BLaER1 treated with 17β-estradiol and CSF1 and Interleukin-3, amounts not matched to agents 10 nM and 100 nM (cell line): ENCODE data around the gene CEP250.

ENCODE experiments used
- H3K27ac ChIP-seq, 11 experiments: shearing (Covaris generic); formaldehyde crosslinking; 2 replicates each; pipeline ENCODE4 v1.8.1; 2022
- H3K27me3 ChIP-seq, 11 experiments: shearing (Covaris generic); formaldehyde crosslinking; 2 replicates each; pipeline ENCODE4 v1.8.1; 2022
- H3K36me3 ChIP-seq, 11 experiments: shearing (Covaris generic); formaldehyde crosslinking; 2 replicates each; pipeline ENCODE4 v1.8.1; 2022
- H3K4me1 ChIP-seq, 10 experiments: shearing (Covaris generic); formaldehyde crosslinking; 2 replicates each; pipeline ENCODE4 v1.8.1; 2022
- H3K4me2 ChIP-seq, 11 experiments: shearing (Covaris generic); formaldehyde crosslinking; 2 replicates each; pipeline ENCODE4 v1.8.1; 2022
- H3K4me3 ChIP-seq, 10 experiments: shearing (Covaris generic); formaldehyde crosslinking; 2 replicates each; pipeline ENCODE4 v1.8.1; 2022
- H3K9ac ChIP-seq, 11 experiments: shearing (Covaris generic); formaldehyde crosslinking; 2 replicates each; pipeline ENCODE4 v1.8.1; 2022
- H3K9me3 ChIP-seq, 11 experiments: shearing (Covaris generic); formaldehyde crosslinking; replicated peaks in 1 of 11; 2 replicates each; pipeline ENCODE4 v1.8.1; 2022
- H4K20me1 ChIP-seq, 11 experiments: shearing (Covaris generic); formaldehyde crosslinking; 2 replicates each; pipeline ENCODE4 v1.8.1; 2022
- Cebpa-rat ChIP-seq, 11 experiments: shearing (Covaris generic); IDR thresholded peaks; 2 replicates each; pipeline ENCODE4 v1.8.1; 2022

CEP250 gene

GRCh38 chr20:35478804-35479472 lies 23.5 kb downstream of the CEP250 start:
- no peaks in the 10 kb centered on the region for H3K27me3 ChIP-seq
- H3K9ac ChIP-seq = 0 out of 22 replicates have a peak overlapping the region, but pooled peaks of 1 of the 11 experiments have one; percentile 16
- H3K4me1 ChIP-seq = peaks cover 0 to 6% (median 0%) of the 10 kb centered on the region in 10 experiments; a peak in 1 of 20 replicates
- no peak overlapping the region for H3K27ac ChIP-seq
- TF ChIP-seq Cebpa-rat (IDR thresholded peaks at IDR 0.05) = no peak
- H4K20me1 ChIP-seq = peaks cover 0 to 72% (median 13%) of the 10 kb centered on the region in 11 experiments; a peak in 12 of 22 replicates
- H3K4me3 ChIP-seq = no peak overlapping the region
- peaks cover 0 to 11% (median 7%) of the 10 kb centered on the region in 11 experiments; a peak in 19 of 22 replicates for H3K9me3 ChIP-seq
- peaks cover 80 to 100% (median 98%) of the 10 kb centered on the region in 11 experiments for H3K36me3 ChIP-seq
- no peak overlapping the region for H3K4me2 ChIP-seq

DNA sequence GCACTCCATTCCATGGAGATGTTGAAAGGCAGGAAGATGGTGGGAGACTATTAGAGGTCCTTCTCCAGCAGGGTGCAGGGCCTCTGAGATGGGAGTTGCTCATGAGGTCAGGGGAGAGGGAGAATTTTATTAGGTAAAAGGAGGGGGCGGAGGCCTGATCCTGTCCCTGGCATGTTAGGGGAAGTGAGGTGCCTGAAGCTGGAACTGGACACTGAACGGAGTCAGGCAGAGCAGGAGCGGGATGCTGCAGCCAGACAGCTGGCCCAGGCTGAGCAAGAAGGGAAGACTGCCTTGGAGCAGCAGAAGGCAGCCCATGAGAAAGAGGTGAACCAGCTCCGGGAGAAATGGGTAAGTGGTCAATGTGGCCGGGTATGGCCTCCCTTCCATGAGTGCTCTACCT lies 24.4 kb downstream of the CEP250 start:
- TF ChIP-seq Cebpa-rat (IDR thresholded peaks at IDR 0.05) = no peak
- Histone ChIP-seq H3K4me2 (no peak overlapping the region), H3K4me1 (peaks cover 0 to 6% (median 0%) of the 10 kb centered on the region in 10 experiments; a peak in 1 of 20 replicates), H3K36me3 (peaks cover 82 to 100% (median 98%) of the 10 kb centered on the region in 11 experiments), H3K27ac (no peak overlapping the region), H3K27me3 (no peaks in the 10 kb centered on the region), H3K9me3 (peaks cover 7 to 19% (median 16%) of the 10 kb centered on the region in 11 experiments), H4K20me1 (peaks cover 0 to 70% (median 13%) of the 10 kb centered on the region in 11 experiments; a peak in 12 of 22 replicates), H3K9ac (no peak overlapping the region), H3K4me3 (no peak overlapping the region)

- H3K9me3 ChIP-seq = peaks cover 8 to 23% (median 19%) of the 10 kb centered on the region in 11 experiments
- H3K27ac ChIP-seq = no peak overlapping the region
- peaks cover 28 to 45% (median 34%) of the 10 kb centered on the region in 10 experiments for H3K4me1 ChIP-seq
- H4K20me1 ChIP-seq = peaks cover 0 to 33% (median 0%) of the 10 kb centered on the region in 11 experiments; a peak in 5 of 22 replicates
- no peak overlapping the region for H3K4me3 ChIP-seq
- H3K4me2 ChIP-seq = peak overlapping the region in 1 of 11 experiments; percentile 99; a peak in 2 of 22 replicates
- no peak overlapping the region for H3K9ac ChIP-seq
- H3K27me3 ChIP-seq = no peaks in the 10 kb centered on the region
- peaks cover 54 to 89% (median 80%) of the 10 kb centered on the region in 11 experiments for H3K36me3 ChIP-seq
- TF ChIP-seq Cebpa-rat (IDR thresholded peaks at IDR 0.05) = no peak
Observed at GRCh38 chr20:35487479-35487878, 32.1 kb downstream of the CEP250 start.

DNA sequence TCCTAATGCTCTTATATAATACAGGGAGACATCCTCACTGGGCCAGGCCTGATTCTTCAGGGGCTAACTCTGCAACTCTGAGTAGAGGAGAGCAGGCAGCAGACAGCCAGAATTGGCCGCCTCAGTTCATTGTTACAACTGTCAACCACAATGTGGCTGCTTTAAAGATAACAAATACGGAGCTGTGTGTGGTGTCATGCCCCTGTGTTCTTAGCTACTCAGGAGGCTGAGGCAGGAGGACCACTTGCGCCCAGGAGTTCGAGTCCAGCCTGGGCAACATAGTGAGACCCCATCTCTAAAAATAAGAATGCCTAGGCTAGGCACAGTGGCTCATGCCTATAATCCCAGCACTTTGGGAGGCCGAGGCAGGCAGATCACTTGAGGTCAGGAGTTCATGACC lies 34.3 kb downstream of the CEP250 start:
- H4K20me1 ChIP-seq = peaks cover 0 to 36% (median 0%) of the 10 kb centered on the region in 11 experiments; a peak in 4 of 22 replicates
- no peaks in the 10 kb centered on the region for H3K27me3 ChIP-seq
- peaks cover 30 to 61% (median 42%) of the 10 kb centered on the region in 10 experiments for H3K4me1 ChIP-seq
- H3K36me3 ChIP-seq = peaks cover 51 to 89% (median 80%) of the 10 kb centered on the region in 11 experiments
- H3K27ac ChIP-seq = peak overlapping the region in 10 of 11 experiments; percentile 85 to 93 (median 90); a peak in 20 of 22 replicates
- H3K4me2 ChIP-seq = peak overlapping the region; percentile 81 to 99 (median 90)
- H3K4me3 ChIP-seq = peak overlapping the region in 8 of 10 experiments; percentile 66 to 85 (median 72); a peak in 16 of 20 replicates
- no peak for TF ChIP-seq Cebpa-rat (IDR thresholded peaks at IDR 0.05)
- H3K9me3 ChIP-seq = peaks cover 0 to 13% (median 4%) of the 10 kb centered on the region in 11 experiments; a peak in 17 of 22 replicates
- H3K9ac ChIP-seq = peak overlapping the region; percentile 28 to 89 (median 82); a peak in 19 of 22 replicates

- peak overlapping the region; percentile 76 to 89 (median 82) for H3K9ac ChIP-seq
- H3K4me2 ChIP-seq = peak overlapping the region; percentile 81 to 99 (median 90)
- peaks cover 30 to 61% (median 42%) of the 10 kb centered on the region in 10 experiments for H3K4me1 ChIP-seq
- TF ChIP-seq Cebpa-rat (IDR thresholded peaks at IDR 0.05) = no peak
- no peaks in the 10 kb centered on the region for H3K27me3 ChIP-seq
- H3K36me3 ChIP-seq = peaks cover 51 to 89% (median 83%) of the 10 kb centered on the region in 11 experiments
- H3K27ac ChIP-seq = peak overlapping the region; percentile 84 to 93 (median 89)
- H4K20me1 ChIP-seq = peaks cover 0 to 33% (median 0%) of the 10 kb centered on the region in 11 experiments; a peak in 3 of 22 replicates
- H3K9me3 ChIP-seq = 0 out of 22 replicates have a peak, but pooled peaks cover 0 to 3% (median 0%) of the 10 kb centered on the region in 11 experiments
- peak overlapping the region; percentile 55 to 85 (median 69) for H3K4me3 ChIP-seq
Observed at GRCh38 chr20:35490736-35491181, 35.4 kb downstream of the CEP250 start.

DNA sequence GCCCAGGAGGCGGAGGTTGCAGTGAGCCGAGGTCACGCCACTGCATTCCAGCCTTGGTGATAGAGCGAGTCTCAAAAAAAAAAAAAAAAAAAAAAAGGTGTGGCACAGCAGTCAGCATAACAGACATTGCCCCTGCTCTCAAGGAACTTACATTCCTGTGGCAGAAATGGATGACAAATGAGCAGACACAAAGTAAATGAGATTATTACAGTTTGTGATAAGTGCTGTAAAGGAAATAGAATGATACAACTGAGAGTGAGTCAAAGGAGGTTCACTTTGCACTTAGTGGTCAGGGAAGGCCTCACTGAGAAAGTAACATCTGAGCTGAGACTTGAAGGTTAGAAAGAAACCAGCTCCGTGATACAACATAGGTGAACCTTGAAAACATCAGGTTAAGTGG lies 36.4 kb downstream of the CEP250 start:
- Histone ChIP-seq H3K36me3 (peaks cover 51 to 89% (median 83%) of the 10 kb centered on the region in 11 experiments), H3K27me3 (no peaks in the 10 kb centered on the region), H3K9ac (peak overlapping the region in 9 of 11 experiments; percentile 76 to 89 (median 82); a peak in 14 of 22 replicates)

GRCh38 chr20:35492352-35492751 lies 37.0 kb downstream of the CEP250 start:
- Histone ChIP-seq H3K36me3 (peaks cover 52 to 89% (median 83%) of the 10 kb centered on the region in 11 experiments), H3K27me3 (no peaks in the 10 kb centered on the region), H3K27ac (peak overlapping the region in 4 of 11 experiments; percentile 87 to 93 (median 90); a peak in 6 of 22 replicates), H3K4me2 (peak overlapping the region; percentile 81 to 99 (median 90); a peak in 20 of 22 replicates), H4K20me1 (peaks cover 0 to 33% (median 0%) of the 10 kb centered on the region in 11 experiments; a peak in 4 of 22 replicates), H3K9ac (peak overlapping the region in 2 of 11 experiments; percentile 39 to 89; a peak in 2 of 22 replicates), H3K4me1 (peaks cover 30 to 61% (median 42%) of the 10 kb centered on the region in 10 experiments), H3K4me3 (peak overlapping the region in 4 of 10 experiments; percentile 74 to 85 (median 80); a peak in 5 of 20 replicates), H3K9me3 (no peaks in the 10 kb centered on the region)
- TF ChIP-seq Cebpa-rat (IDR thresholded peaks at IDR 0.05) = no peak

More for the DNA sequence above, 36.4 kb downstream of the CEP250 start:
- Histone ChIP-seq H3K4me2 (peak overlapping the region; percentile 81 to 99 (median 90)), H3K27ac (peak overlapping the region in 10 of 11 experiments; percentile 85 to 93 (median 90); a peak in 19 of 22 replicates), H4K20me1 (peaks cover 0 to 33% (median 0%) of the 10 kb centered on the region in 11 experiments; a peak in 4 of 22 replicates), H3K4me3 (peak overlapping the region in 9 of 10 experiments; percentile 64 to 85 (median 70); a peak in 17 of 20 replicates), H3K4me1 (peaks cover 30 to 61% (median 42%) of the 10 kb centered on the region in 10 experiments), H3K9me3 (no peaks in the 10 kb centered on the region)
- no peak for TF ChIP-seq Cebpa-rat (IDR thresholded peaks at IDR 0.05)

DNA sequence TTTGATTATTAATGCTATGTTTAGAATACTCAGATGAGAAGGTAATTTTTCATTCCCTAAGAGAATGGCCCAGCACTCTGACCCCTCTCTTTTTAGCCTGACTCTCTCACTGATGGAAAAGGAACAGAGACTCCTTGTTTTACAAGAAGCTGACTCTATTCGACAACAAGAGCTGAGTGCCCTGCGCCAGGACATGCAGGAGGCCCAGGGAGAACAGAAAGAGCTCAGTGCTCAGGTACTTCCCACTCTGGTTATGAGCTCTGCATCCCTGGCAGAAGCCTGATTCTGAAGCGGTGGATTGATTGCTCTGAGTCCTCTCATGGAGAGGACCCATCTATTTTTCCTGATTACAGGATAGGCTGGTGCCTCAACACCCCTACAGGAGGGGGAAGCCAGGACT lies 41.1 kb downstream of the CEP250 start:
- TF ChIP-seq Cebpa-rat (IDR thresholded peaks at IDR 0.05) = no peak
- Histone ChIP-seq H3K9ac (no peak overlapping the region), H3K9me3 (no peaks in the 10 kb centered on the region), H3K4me2 (no peak overlapping the region), H3K36me3 (peaks cover 84 to 100% (median 100%) of the 10 kb centered on the region in 11 experiments), H3K4me3 (no peak overlapping the region), H3K27me3 (no peaks in the 10 kb centered on the region), H4K20me1 (peaks cover 0 to 27% (median 0%) of the 10 kb centered on the region in 11 experiments; a peak in 5 of 22 replicates), H3K27ac (no peak overlapping the region), H3K4me1 (peaks cover 11 to 28% (median 20%) of the 10 kb centered on the region in 10 experiments)
